HuH-7 (cell line): ENCODE data around the gene PTHLH.

Source experiments
- DNase-seq: peaks from one replicate; pipeline ENCODE4 v3.0.0; 2011; ENCODE audit warnings: low spot score

Gene PTHLH

GRCh38 chr12:27936196-27936595 lies 36.3 kb downstream of the PTHLH start:
- DNase-seq, result no peak

GRCh38 chr12:27934276-27934675 lies 38.3 kb downstream of the PTHLH start:
- no peak for DNase-seq

- no peak for DNase-seq
Measured at GRCh38 chr12:27931390-27931789, 41.1 kb downstream of the PTHLH start.

- no peak for DNase-seq
Measured at GRCh38 chr12:27927347-27927746, 45.2 kb downstream of the PTHLH start.

- DNase-seq, result no peak
Measured at GRCh38 chr12:27924350-27925135, 48.0 kb downstream of the PTHLH start.

GRCh38 chr12:27922531-27923139 lies 49.9 kb downstream of the PTHLH start:
- no peak for DNase-seq

- DNase-seq, result no peak
Measured at GRCh38 chr12:27919671-27920235, 52.8 kb downstream of the PTHLH start.

GRCh38 chr12:27915536-27915935 lies 57.0 kb downstream of the PTHLH start:
- DNase-seq, result no peak

- no peak for DNase-seq
Measured at GRCh38 chr12:27915021-27915420, 57.5 kb downstream of the PTHLH start.

- DNase-seq, result no peak
Measured at GRCh38 chr12:27913999-27914614, 58.4 kb downstream of the PTHLH start.

GRCh38 chr12:27911397-27911796 lies 61.1 kb downstream of the PTHLH start:
- no peak for DNase-seq
